Memory B cell (primary cell): ENCODE results near the gene SLC26A6.

Source experiments
- ATAC-seq: fragments of 150-1000 bp; cut with Tn5 transposase; 2 replicates; pipeline ENCODE4 v1.10.0; 2021; ENCODE audit warnings: low read depth, mild to moderate bottlenecking, moderate library complexity
- DNase-seq, 2 donors: peaks; one replicate each; pipeline ENCODE4 v3.0.0; 2022; ENCODE audit warnings: low spot score in 2 of 2
- H3K27ac Mint-ChIP-seq: one replicate; pipeline ENCODE4 v1.8.0; 2022; ENCODE audit warnings: mild to moderate bottlenecking, moderate library complexity, mixed read lengths
- H3K27me3 Mint-ChIP-seq: one replicate; pipeline ENCODE4 v1.8.0; 2022; ENCODE audit warnings: mixed read lengths
- H3K36me3 Mint-ChIP-seq: one replicate; pipeline ENCODE4 v1.8.0; 2022; ENCODE audit warnings: mild to moderate bottlenecking, mixed read lengths
- H3K4me1 Mint-ChIP-seq: one replicate; pipeline ENCODE4 v1.8.0; 2022; ENCODE audit warnings: mixed read lengths
- H3K4me3 Mint-ChIP-seq: one replicate; pipeline ENCODE4 v1.8.0; 2022; ENCODE audit warnings: mild to moderate bottlenecking, moderate library complexity, mixed read lengths
- H3K9me3 Mint-ChIP-seq: one replicate; pipeline ENCODE4 v1.8.0; 2022; ENCODE audit warnings: mixed read lengths

Gene SLC26A6

DNA sequence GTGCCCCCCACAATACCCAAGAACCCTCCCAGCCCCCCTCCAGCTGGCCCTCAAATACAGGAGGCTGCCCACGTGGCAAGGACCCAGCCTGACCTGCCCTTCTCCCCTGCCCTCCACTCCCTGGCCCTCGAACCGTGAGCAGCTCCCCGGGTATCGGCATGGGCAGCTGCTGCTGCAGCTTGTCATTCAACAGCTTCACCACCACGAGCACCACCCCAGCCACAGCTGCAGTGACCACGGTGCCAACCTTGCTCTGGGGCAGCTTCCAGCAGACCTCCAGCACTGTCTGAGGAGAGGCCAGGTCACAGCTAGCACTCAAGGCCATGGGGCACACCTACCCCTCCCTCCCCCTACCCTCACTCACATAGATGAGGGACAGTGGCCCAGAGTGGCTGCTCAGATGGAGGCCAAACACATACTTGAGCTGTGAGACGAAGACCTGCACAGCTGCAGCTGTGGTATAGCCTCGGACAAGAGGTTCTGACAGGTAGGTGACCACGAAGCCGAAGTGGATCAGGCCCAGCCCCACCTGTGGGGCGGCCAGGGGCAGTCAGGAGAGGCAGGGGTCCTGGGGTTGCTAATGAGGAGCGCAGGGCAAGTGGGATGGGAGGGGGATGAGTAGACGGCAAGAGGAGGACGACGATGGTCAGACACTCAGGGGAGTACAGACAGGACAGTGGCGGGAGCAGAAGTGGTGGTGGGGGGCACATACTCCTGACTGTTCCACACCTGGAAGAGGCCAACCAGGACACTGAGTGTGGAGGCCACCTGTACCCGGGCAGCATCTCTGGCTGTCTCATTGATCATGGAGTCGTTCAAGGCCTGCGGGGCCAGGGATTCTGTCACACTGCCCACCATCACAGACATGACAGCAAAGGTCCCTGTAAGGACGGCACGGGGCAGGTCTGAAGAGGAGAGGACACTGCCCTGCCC, 3.5 kb downstream of the SLC26A6 start:
- H3K4me1 Mint-ChIP-seq, result peaks cover 6% of the 10 kb centered on the region
- H3K27ac Mint-ChIP-seq, result peak overlapping the region; percentile 21
- peaks cover 5% of the 10 kb centered on the region for H3K36me3 Mint-ChIP-seq
- DNase-seq (no peak), ATAC-seq (no peak)
- no peaks in the 10 kb centered on the region for H3K9me3 Mint-ChIP-seq
- H3K27me3 Mint-ChIP-seq, result no peaks in the 10 kb centered on the region
- no peak overlapping the region for H3K4me3 Mint-ChIP-seq

DNA sequence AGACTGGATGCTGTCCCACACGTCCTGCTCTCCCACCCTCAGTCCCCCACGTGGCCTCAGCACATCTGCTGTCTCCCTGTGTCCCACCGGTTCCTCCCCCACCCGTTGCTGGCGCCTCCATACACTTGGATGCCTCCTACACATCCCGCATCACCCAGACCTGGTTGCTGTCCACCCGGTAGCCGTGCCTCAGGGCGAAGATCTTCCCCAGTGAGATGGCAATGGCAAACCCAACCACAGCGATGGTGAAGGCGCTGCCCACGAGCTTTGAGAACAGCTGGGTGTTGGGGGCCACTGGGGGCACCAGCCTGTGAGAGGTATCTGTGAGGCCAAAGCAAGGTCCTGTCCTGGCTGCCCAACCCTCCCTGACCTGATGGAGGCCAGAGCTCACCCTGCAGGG, 4.4 kb downstream of the SLC26A6 start:
- Mint-ChIP-seq H3K36me3 (peaks cover 5% of the 10 kb centered on the region), H3K4me3 (no peak overlapping the region), H3K27ac (peak overlapping the region; percentile 48), H3K9me3 (no peaks in the 10 kb centered on the region), H3K27me3 (no peaks in the 10 kb centered on the region), H3K4me1 (peaks cover 6% of the 10 kb centered on the region)
- no peak for ATAC-seq
- no peak for DNase-seq

DNA sequence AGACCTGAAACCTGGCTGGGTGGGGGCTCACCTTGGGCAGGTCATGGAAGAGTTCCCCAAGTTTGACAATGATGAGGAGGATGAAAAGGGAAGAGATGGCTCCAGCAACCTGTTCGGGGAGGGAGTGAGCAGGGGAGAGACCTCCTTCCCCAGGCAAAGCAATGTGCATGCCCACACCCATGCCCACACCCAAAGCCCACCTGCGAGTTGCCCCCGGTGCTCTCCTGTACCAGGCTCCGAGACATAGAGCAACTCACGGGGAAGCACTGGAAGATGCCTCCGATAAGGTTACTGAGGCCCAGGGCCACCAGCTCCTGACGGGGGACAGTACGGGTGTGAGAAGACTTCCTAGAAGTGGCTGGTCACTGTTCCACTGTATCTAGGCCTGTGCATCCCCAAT, 4.9 kb downstream of the SLC26A6 start:
- Mint-ChIP-seq H3K4me3 (no peak overlapping the region), H3K36me3 (peaks cover 5% of the 10 kb centered on the region), H3K27ac (peak overlapping the region; percentile 48), H3K27me3 (no peaks in the 10 kb centered on the region), H3K9me3 (no peaks in the 10 kb centered on the region), H3K4me1 (peaks cover 6% of the 10 kb centered on the region)
- ATAC-seq, result no peak
- DNase-seq, result no peak

DNA sequence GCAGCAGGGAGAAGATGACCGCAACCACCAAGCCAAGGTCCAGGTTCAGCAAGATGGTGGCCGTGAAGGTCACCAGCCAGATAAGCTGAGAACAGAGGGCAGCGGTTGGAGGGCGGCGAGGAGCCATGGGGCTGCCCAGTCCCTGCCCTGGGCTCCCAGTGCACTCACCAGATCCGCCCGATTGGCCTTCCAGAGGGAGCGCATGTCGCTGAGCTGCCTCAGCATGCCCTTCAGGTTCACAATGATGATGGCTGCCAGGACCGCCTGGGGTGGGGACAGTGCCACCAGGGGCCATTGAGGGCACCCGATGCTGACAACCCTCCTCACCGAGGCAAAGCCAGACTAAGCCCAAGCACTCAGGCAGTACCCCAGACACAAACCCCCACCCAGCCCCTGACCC, 5.4 kb downstream of the SLC26A6 start:
- ATAC-seq, result no peak
- no peak overlapping the region for H3K4me3 Mint-ChIP-seq
- H3K9me3 Mint-ChIP-seq, result no peaks in the 10 kb centered on the region
- H3K27me3 Mint-ChIP-seq, result no peaks in the 10 kb centered on the region
- no peak overlapping the region for H3K27ac Mint-ChIP-seq
- no peak for DNase-seq
- peaks cover 5% of the 10 kb centered on the region for H3K36me3 Mint-ChIP-seq
- peaks cover 6% of the 10 kb centered on the region for H3K4me1 Mint-ChIP-seq

DNA sequence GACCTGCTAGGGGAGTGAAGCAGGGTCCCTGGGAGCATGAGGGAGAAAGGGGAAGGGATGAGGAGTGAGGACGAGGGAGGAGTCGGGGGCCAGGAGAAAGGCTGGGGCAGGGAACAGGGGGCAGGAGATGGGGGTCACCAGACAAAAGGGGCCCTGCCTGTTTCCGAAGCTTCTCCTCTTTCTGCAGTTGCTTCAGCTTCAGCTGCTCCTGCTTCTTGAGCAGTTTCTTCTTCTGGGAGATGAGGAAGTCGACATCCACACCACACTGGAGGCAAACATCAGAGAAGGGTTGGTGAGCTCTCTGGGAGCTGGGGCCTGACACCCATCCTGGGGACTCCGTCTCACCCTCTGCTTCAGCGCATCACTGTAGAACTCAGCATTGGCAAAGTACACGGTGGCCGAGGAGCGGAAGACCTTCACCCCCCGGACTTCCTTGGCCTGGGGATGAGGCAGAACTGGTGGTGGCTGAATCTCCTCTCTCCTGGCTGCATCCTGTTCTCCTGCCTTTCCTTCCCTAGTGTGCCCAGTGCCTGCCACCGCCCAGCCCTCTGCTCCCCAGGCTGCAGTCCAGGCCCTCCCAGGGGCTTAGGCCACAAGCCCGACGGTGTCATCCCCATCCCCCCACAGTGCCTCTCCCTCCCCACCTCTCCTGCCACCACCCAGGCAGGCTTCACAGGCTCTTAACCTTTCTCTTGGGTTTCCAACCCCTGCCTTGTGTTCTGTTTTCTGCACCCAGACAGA, 6.8 kb downstream of the SLC26A6 start:
- DNase-seq (no peak), ATAC-seq (no peak)
- Mint-ChIP-seq H3K36me3 (peaks cover 5% of the 10 kb centered on the region), H3K4me3 (no peak overlapping the region), H3K27me3 (no peaks in the 10 kb centered on the region), H3K27ac (no peak overlapping the region), H3K9me3 (no peaks in the 10 kb centered on the region), H3K4me1 (peaks cover 2% of the 10 kb centered on the region)

DNA sequence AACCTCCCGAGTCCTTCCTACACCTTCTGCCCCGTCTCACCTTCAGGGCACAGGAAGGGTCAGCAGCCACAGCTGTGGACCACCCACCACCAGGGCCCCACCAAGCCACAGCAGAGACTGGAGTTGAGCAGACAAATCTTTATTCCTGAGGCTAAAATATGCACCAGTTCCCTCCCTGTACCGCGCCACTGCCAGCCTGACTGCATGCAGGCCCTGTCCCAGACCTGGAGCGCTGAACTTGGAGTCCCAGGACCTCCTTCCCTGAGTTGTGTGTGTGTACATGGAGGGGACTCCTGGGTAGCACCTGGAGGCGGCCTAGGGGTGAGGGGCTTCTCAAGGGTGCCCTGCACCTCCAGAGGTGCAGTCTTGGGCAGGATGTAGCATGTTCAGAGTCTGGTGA, 9.7 kb downstream of the SLC26A6 start:
- DNase-seq (no peak), ATAC-seq (no peak)
- peaks cover 1% of the 10 kb centered on the region for H3K36me3 Mint-ChIP-seq
- H3K27ac Mint-ChIP-seq, result no peak overlapping the region
- H3K4me3 Mint-ChIP-seq, result no peak overlapping the region
- H3K9me3 Mint-ChIP-seq, result no peaks in the 10 kb centered on the region
- no peaks in the 10 kb centered on the region for H3K27me3 Mint-ChIP-seq
- H3K4me1 Mint-ChIP-seq, result peaks cover 2% of the 10 kb centered on the region

DNA sequence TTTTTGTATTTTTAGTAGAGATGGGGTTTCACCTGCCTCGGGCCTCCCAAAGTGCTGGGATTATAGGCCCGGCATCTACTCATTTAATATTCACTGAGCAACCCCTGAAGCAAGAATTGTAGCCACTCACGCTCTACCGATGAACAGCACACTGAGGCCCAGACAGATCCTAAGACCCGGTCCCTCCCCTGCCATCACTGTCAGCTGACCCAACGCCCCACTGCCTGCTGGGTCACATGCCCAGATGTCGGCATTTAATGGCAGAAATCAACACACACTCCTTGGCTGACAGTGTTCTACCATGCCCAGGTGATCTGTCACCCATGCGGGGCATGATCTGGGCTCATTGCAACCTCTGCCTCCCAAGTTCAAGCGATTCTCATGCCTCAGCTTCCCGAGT, 10.5 kb downstream of the SLC26A6 start:
- H3K4me3 Mint-ChIP-seq, result no peak overlapping the region
- H3K4me1 Mint-ChIP-seq, result peaks cover 2% of the 10 kb centered on the region
- no peak for ATAC-seq
- H3K27ac Mint-ChIP-seq, result no peak overlapping the region
- DNase-seq, result no peak
- H3K27me3 Mint-ChIP-seq, result no peaks in the 10 kb centered on the region
- no peaks in the 10 kb centered on the region for H3K36me3 Mint-ChIP-seq
- H3K9me3 Mint-ChIP-seq, result no peaks in the 10 kb centered on the region

DNA sequence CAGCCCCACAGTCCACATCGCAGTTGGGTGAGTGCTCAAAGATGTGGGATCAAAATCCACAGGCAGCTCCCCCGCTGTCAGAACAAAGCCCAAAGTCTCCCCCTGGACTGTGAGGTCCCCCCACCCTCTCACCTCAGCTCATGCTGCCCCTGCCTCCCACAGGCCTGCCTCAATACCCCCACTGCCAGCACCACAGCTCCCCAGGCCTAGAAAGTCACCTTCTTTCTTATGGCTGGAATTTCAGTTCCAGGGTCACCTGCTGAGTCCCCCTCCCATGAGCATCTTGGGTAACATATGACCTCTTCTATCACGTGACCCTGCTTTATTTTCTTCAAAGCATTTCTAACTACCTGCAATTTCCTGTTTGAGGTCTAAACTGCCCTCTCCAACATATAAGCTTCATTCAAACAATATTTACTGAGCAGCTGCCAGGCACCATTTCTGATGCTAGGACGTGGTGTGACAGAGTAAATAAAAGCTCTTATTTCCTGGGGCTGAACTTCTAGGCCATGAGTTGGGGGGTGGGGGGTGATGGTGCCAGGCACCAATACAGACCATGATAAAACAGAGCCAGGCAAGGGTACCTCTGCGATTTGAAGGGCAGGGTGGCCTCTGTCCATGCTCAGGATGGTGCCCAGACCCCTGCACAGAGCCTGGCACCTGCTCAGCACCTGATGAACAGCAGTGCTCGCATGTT, 11.3 kb downstream of the SLC26A6 start:
- no peaks in the 10 kb centered on the region for H3K27me3 Mint-ChIP-seq
- peaks cover 2% of the 10 kb centered on the region for H3K4me1 Mint-ChIP-seq
- no peak overlapping the region for H3K27ac Mint-ChIP-seq
- ATAC-seq (no peak), DNase-seq (no peak)
- no peak overlapping the region for H3K4me3 Mint-ChIP-seq
- no peaks in the 10 kb centered on the region for H3K9me3 Mint-ChIP-seq
- no peaks in the 10 kb centered on the region for H3K36me3 Mint-ChIP-seq

DNA sequence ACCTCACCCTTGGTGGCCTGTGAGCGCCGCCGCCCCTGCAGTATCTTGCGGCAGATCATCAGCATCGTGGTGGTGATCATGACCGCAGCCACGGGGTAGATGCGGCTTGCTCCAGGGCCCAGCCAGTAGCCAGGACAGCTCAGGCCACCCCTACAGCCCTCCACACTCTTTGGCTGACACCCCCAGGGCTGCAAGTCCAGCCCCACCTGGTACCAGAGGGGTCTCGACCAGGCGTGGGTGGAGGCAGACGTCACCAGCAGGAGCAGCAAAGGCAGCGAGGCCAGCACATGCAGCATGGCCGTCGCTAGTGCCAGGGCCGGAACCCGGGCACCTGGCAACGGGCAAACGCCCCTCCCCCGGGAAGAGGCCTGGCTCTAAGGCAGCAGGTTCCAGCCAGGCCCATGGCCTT, 13.8 kb downstream of the SLC26A6 start, which contains the start of gene TMEM89:
TSS of gene TMEM89 (minus strand) at position 309 of the 409 bp plus-strand sequence. CDS start at position 296, 13 bp downstream.
- no peak within 1 kb of the TSS for H3K27ac Mint-ChIP-seq
- DNase-seq, result no peak
- H3K4me1 Mint-ChIP-seq, result peaks cover 2% of the 10 kb centered on the region
- H3K9me3 Mint-ChIP-seq, result no peaks in the 10 kb centered on the region
- H3K36me3 Mint-ChIP-seq, result no peaks in the 10 kb centered on the region
- no peaks in the 10 kb centered on the region for H3K27me3 Mint-ChIP-seq
- no peak for ATAC-seq
- no peak within 1 kb of the TSS for H3K4me3 Mint-ChIP-seq

DNA sequence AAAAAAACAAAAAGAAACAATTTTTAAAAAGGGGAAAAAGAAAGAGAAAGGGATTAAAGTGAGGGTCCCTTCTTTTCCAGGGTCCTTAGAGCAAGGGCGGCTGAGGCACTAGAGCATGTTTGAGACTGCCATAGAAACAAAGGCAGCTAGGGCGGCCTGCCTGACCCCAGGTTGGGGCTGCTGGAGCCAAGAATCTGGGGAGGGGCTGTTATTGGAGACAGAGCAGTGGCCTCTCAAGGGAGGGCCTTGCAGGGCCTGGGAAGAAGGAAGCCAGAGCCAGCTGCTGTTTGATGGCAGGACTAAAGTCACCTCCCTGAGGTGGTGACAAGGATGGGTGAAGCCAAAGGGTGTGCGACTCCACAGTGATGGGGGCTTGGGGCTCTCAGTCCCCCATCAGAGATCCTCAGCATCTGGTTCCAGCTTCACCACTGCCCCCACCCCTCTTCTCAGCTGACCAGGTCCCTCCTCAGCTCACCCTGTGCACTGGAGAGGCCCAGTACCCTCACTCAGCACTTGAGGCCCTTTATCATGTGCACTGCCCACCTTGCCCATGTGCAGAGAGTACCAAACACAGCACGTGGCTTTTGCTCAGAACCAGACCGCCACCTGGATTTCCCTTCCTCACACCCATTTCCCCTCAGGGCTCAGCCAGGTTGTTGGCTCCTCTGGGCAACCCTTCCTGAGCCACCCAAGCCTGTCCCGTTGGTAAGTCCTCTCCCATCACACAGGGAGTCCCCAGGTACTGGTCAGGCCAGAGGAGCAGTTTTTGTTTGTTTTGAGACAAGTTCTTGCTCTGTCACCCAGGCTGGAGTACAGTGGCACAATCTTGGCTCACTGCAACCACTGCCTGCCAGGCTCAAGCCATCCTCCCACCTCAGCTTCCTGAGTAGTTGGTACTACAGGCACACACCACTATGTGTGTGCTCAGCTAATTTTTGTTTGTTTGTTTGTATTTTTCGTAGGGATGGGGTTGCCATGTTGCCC, 15.4 kb downstream of the SLC26A6 start:
- H3K27me3 Mint-ChIP-seq, result no peaks in the 10 kb centered on the region
- H3K4me3 Mint-ChIP-seq, result no peak overlapping the region
- no peaks in the 10 kb centered on the region for H3K36me3 Mint-ChIP-seq
- ATAC-seq (no peak), DNase-seq (no peak)
- H3K27ac Mint-ChIP-seq, result no peak overlapping the region
- no peaks in the 10 kb centered on the region for H3K9me3 Mint-ChIP-seq
- H3K4me1 Mint-ChIP-seq, result peaks cover 2% of the 10 kb centered on the region

DNA sequence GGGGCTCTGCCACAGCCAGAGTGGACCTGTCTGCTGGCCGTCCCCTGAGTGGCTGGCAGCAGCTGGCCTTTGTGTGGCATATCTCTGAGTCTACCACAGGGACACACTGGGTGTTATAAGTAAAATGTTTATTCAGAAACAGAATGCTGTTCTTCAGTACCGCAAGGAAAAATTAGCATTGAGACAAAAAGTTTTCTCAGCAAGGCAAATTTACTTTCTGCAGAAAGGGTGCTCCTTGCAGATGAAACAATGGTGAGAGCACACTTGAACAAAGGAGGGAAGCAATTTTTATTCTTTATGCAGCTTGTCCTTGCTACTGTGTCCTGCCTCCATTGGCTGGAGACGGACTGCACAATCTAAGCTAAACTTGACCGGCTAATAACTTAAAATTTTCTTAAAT, 17.7 kb downstream of the SLC26A6 start:
- H3K4me3 Mint-ChIP-seq, result no peak overlapping the region
- DNase-seq (no peak), ATAC-seq (no peak)
- H3K9me3 Mint-ChIP-seq, result no peaks in the 10 kb centered on the region
- H3K4me1 Mint-ChIP-seq, result peaks cover 2% of the 10 kb centered on the region
- H3K27ac Mint-ChIP-seq, result no peak overlapping the region
- no peaks in the 10 kb centered on the region for H3K36me3 Mint-ChIP-seq
- H3K27me3 Mint-ChIP-seq, result no peaks in the 10 kb centered on the region

DNA sequence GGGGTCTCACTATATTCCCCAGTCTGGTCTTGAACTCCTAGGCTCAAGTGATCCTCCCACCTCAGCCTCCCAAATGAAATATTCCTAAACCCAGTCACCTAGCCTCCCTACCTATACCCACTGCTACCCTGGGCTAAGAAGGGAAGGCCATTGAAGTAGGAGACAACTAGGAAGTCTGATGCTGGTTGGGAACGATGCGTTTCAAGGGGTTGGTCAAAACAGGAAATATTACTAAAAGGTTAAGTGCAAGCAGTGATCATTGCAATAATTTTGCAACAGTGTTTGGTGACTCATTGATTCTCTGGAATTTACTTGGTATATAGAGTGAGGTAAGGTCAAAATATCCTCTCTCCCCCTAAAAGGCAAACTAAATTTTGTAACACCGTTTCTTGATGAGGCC, 21.2 kb downstream of the SLC26A6 start:
- DNase-seq (no peak), ATAC-seq (no peak)
- Mint-ChIP-seq H3K4me1 (peaks cover 4% of the 10 kb centered on the region), H3K9me3 (no peaks in the 10 kb centered on the region), H3K27ac (no peak overlapping the region), H3K4me3 (no peak overlapping the region), H3K36me3 (peaks cover 2% of the 10 kb centered on the region), H3K27me3 (no peaks in the 10 kb centered on the region)

DNA sequence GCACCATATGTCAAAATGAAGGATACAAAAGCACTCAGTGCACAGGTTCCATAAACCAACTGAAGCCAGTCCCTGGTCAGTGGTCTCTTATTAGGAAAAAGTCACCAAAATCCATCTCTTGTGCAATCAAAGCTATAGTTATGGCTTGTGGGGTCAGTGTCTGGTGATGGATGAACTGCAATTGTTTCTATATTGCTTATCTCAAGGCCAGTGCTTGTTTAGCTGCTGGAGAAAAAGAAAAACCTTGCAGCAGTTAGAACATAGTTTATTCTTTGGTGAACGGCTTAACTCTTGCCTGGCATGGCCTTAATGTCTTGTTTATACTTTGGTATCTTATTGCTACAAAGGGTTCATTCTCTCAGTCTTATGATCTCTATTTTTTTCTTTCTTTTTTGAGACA, 23.0 kb downstream of the SLC26A6 start:
- Mint-ChIP-seq H3K36me3 (peaks cover 5% of the 10 kb centered on the region), H3K27me3 (no peaks in the 10 kb centered on the region), H3K4me1 (peaks cover 9% of the 10 kb centered on the region), H3K9me3 (no peaks in the 10 kb centered on the region), H3K27ac (no peak overlapping the region), H3K4me3 (no peak overlapping the region)
- ATAC-seq (no peak), DNase-seq (no peak)
